Vagina (tissue), 2 donors: ENCODE results near the gene TNK2.

Experiments
- CTCF ChIP-seq, 3 experiments: fragments of 450-650 bp in 2 of 3; fragments of 200-600 bp in 1 of 3; sonication (generic) in 1 of 3; IDR thresholded peaks; one replicate each; pipeline ENCODE4 v1.5.1; 2017 to 2019; ENCODE audit warnings: antibody characterized with exemption in 3 of 3, mild to moderate bottlenecking in 2 of 3, moderate library complexity in 2 of 3
- POLR2AphosphoS5 ChIP-seq, 2 donors: sonication (generic); formaldehyde crosslinking; IDR thresholded peaks; one replicate each; pipeline ENCODE4 v1.9.0; 2017; ENCODE audit warnings: antibody characterized with exemption in 2 of 2, mild to moderate bottlenecking in 2 of 2, low read depth in 1 of 2; ENCODE audit not compliant: insufficient read depth in 1 of 2

- TF ChIP-seq CTCF (IDR thresholded peaks at IDR 0.05) (no peak), POLR2AphosphoS5 (IDR thresholded peaks at IDR 0.05; ENCODE audit: insufficient read depth in 1 of 2, low read depth in 1 of 2) (no peak)
Observed at GRCh38 chr3:195875482-195876236, 32.7 kb downstream of the TNK2 start.
